Progenitor cell of endocrine pancreas (in vitro differentiated cells): ENCODE data around the gene PLCB4. TPM values are rescaled to one million over a fixed set of nuclear protein-coding genes. Genes with fewer than 3 reads are reported as not detected.

Experiments
- DNase-seq: peaks from one replicate; pipeline ENCODE4 v3.0.0; 2021; ENCODE audit warnings: low spot score; ENCODE audit not compliant: unreplicated experiment
- H3K27ac Mint-ChIP-seq: 2 replicates; pipeline ENCODE4 v1.8.0; 2021; ENCODE audit warnings: mild to moderate bottlenecking, moderate library complexity, mixed read lengths
- H3K27me3 Mint-ChIP-seq: 2 replicates; pipeline ENCODE4 v1.8.0; 2021; ENCODE audit warnings: mixed read lengths
- H3K36me3 Mint-ChIP-seq: 2 replicates; pipeline ENCODE4 v1.8.0; 2022; ENCODE audit warnings: mixed read lengths; ENCODE audit not compliant: insufficient read depth
- H3K4me1 Mint-ChIP-seq: 2 replicates; pipeline ENCODE4 v1.8.0; 2021; ENCODE audit warnings: low read depth, mixed read lengths
- H3K4me3 Mint-ChIP-seq: 2 replicates; pipeline ENCODE4 v1.8.0; 2021; ENCODE audit warnings: low read depth, mild to moderate bottlenecking, moderate library complexity, mixed read lengths
- H3K9me3 Mint-ChIP-seq: 2 replicates; pipeline ENCODE4 v1.8.0; 2021; ENCODE audit warnings: low read depth, mixed read lengths
- total RNA-seq: library from RNA; stranded (reverse); gene quantifications from 2 replicates; pipeline ENCODE4 v1.2.1, GENCODE V29; 2021
- TF ChIP-seq, protein P1 (sequence below): fragments of 200-600 bp; sonication (generic); IDR thresholded peaks from one replicate; pipeline ENCODE4 v1.5.0; 2021; ENCODE audit warnings: antibody characterized with exemption, mild to moderate bottlenecking; ENCODE audit not compliant: unreplicated experiment

The PLCB4 gene
- total RNA-seq, 1 donor from 2014 or later: 17.2 TPM

DNA sequence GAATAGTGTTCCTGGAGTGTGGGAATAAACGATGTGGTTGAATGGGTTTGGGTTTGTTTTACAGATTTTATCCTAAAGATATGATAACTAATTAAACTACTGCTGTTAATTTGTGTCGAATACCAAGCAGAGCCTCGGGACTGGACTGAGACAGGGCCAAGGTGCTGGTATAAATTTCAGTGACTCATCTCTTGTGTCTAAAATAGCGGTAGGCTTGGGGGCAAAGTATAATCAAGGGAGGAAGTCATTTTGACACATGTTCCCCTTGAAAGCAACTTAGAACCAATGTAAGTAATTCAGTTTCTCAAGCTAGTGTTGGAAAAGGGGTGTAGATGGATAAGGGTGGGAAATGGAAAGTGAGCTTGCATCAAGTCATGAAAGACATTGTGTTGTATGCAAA is 108.4 kb downstream of the PLCB4 start:
- no peaks in the 10 kb centered on the region for H3K9me3 Mint-ChIP-seq
- H3K36me3 Mint-ChIP-seq: no peaks in the 10 kb centered on the region
- H3K4me3 Mint-ChIP-seq: no peak overlapping the region
- no peak for DNase-seq
- no peaks in the 10 kb centered on the region for H3K4me1 Mint-ChIP-seq
- no peaks in the 10 kb centered on the region for H3K27me3 Mint-ChIP-seq
- no peak overlapping the region for H3K27ac Mint-ChIP-seq
- TF ChIP-seq, protein P1, sequence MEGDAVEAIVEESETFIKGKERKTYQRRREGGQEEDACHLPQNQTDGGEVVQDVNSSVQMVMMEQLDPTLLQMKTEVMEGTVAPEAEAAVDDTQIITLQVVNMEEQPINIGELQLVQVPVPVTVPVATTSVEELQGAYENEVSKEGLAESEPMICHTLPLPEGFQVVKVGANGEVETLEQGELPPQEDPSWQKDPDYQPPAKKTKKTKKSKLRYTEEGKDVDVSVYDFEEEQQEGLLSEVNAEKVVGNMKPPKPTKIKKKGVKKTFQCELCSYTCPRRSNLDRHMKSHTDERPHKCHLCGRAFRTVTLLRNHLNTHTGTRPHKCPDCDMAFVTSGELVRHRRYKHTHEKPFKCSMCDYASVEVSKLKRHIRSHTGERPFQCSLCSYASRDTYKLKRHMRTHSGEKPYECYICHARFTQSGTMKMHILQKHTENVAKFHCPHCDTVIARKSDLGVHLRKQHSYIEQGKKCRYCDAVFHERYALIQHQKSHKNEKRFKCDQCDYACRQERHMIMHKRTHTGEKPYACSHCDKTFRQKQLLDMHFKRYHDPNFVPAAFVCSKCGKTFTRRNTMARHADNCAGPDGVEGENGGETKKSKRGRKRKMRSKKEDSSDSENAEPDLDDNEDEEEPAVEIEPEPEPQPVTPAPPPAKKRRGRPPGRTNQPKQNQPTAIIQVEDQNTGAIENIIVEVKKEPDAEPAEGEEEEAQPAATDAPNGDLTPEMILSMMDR: no peak

DNA sequence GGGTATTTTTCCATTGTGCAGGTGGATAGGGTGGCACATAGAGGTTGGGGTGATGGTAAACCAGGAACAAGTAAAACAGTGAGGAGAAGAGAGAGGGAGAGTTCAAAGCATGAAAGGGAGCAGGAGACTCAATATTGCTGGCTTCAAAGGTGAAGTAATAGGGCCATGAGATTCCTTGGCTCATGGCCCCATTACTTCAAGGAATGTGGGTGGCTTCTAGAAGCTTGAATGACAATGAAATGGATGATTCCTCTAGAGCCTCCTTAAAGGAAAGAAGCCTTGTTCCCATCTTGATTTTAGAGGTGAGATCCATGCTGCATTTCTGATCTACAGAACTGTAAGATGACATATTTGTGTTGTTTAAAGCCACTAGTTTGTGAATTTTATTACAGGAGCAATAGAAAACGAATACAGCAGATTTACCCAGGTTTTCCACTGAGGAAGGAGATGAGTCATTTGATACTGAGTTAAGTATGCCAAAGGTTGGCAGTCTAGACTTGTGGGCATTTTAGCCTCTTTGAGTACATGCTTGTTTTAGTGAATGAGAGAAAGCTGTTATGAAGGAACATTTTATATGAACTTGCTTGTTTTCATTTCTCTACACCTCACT is 110.4 kb downstream of the PLCB4 start:
- H3K36me3 Mint-ChIP-seq: no peaks in the 10 kb centered on the region
- H3K4me1 Mint-ChIP-seq: no peaks in the 10 kb centered on the region
- no peak for DNase-seq
- no peaks in the 10 kb centered on the region for H3K27me3 Mint-ChIP-seq
- TF ChIP-seq, protein P1: no peak
- H3K27ac Mint-ChIP-seq: no peak overlapping the region
- no peaks in the 10 kb centered on the region for H3K9me3 Mint-ChIP-seq
- no peak overlapping the region for H3K4me3 Mint-ChIP-seq

DNA sequence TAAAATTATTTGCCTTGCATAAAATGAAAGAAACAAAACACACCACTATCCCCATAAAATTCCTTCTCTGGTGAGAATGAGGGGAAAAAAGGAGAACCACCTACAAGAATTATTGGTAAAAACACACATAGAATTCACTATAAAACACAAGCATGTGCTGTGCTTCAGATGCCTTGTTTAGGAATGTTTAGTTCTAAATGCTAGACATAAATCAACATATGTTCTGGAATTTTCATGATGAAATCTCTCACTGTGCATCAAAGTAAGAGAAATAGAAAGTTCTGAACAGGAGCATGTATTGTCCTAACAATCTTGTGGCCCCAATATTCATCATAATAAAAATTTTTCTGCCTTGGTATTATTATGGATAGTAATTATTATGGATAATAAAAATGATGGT is 111.0 kb downstream of the PLCB4 start:
- H3K36me3 Mint-ChIP-seq: no peaks in the 10 kb centered on the region
- DNase-seq: no peak
- no peak overlapping the region for H3K4me3 Mint-ChIP-seq
- no peak overlapping the region for H3K27ac Mint-ChIP-seq
- TF ChIP-seq, protein P1: no peak
- no peaks in the 10 kb centered on the region for H3K4me1 Mint-ChIP-seq
- H3K27me3 Mint-ChIP-seq: no peaks in the 10 kb centered on the region
- no peaks in the 10 kb centered on the region for H3K9me3 Mint-ChIP-seq

DNA sequence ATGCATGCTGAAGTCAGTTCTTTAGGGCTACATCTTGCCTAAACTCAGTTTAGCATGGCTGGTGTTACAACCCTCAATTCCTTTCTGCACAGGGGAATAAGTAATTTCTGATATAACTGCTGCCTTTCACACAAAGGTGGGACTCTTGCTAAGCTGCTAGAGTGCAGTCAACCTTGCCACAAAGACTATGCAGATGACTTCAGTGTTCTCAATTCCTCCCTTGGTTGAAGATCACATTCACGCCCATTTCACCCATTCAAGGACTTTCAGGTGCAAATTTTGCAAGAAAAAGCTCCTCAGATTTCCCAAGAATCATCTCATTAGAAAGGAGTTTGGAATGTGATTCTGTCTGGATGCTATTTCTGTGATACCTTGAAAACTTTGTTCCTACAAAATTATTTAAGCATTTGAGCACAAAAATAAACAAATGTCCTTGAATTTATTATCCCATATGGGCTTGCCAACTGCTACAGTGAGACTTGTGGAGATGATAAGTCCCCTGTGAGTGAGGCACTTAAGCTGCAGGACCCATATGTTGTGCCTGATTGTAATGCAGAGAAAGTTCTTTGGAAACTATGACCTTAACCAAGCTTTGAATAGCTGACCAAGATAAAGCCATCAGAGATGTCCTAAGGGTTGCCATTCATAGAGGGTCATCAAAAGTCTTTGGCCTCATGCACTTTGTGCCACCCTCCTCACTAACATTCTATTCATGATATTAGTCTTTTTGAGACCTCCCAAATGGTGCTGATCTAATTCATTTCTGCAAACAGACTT is 111.8 kb downstream of the PLCB4 start:
- Mint-ChIP-seq H3K27me3 (no peaks in the 10 kb centered on the region), H3K4me3 (no peak overlapping the region), H3K27ac (no peak overlapping the region), H3K9me3 (no peaks in the 10 kb centered on the region), H3K4me1 (peaks cover under 1% of the 10 kb centered on the region), H3K36me3 (no peaks in the 10 kb centered on the region)
- DNase-seq: no peak
- TF ChIP-seq, protein P1: no peak

DNA sequence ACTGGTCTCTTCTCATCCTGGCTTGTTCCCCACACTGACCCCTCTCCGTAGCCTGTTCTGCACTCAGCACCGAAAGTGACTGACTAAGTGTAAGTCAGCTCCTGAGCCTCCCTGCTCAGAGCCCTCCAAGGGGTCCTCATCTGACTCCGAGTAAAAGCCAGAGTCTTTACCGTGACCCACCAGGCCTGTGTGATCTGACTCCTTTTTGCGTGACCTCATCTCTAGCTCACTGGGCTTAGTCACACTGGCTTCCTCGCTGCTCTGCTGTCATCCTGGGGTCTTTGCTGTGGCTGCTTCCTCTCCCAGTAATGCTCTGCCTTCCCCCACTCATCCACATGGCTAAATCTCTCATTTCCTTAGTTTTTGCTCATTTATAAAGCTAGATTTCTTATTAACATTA is 116.6 kb downstream of the PLCB4 start:
- Mint-ChIP-seq H3K4me1 (peaks cover 4% of the 10 kb centered on the region), H3K4me3 (no peak overlapping the region), H3K9me3 (no peaks in the 10 kb centered on the region), H3K27me3 (no peaks in the 10 kb centered on the region), H3K36me3 (no peaks in the 10 kb centered on the region), H3K27ac (no peak overlapping the region)
- DNase-seq: no peak
- TF ChIP-seq, protein P1: no peak
